ENCODE data around the gene ANKRD53.
"Not testable (repeated sequence)": the region's sequence is repeated elsewhere in the genome, so short reads cannot be mapped to it uniquely, and the experiment has no call there.

Gene ANKRD53

GRCh38 chr2:70992945-70993853 is 14.8 kb downstream of the ANKRD53 start:
- no peak for TF ChIP-seq JUND (IDR thresholded peaks at IDR 0.05; ENCODE audit: low read depth)
- DNase-seq (ENCODE audit: low read depth in 1 of 2, low spot score in 1 of 2): no peak
- in situ Hi-C loops (cut with HindIII; ENCODE audit: low pct_unique_long_range_greater_than_20kb, low sequenced_read_pairs): no loop called here

- no peak for TF ChIP-seq JUND (IDR thresholded peaks at IDR 0.05; ENCODE audit: low read depth)
- peak in 1 of 2 experiments; percentile 9 for DNase-seq (ENCODE audit: low read depth in 1 of 2, low spot score in 1 of 2)
- in situ Hi-C loops (cut with HindIII; ENCODE audit: low pct_unique_long_range_greater_than_20kb, low sequenced_read_pairs): no loop called here
Measured at GRCh38 chr2:70994009-70994698, 15.7 kb downstream of the ANKRD53 start.

GRCh38 chr2:70994699-70995425 is 16.4 kb downstream of the ANKRD53 start, which contains the start of gene TEX261:
Gene TEX261, minus strand, starts transcription at chr2:70994873. Its CDS starts 116 bp downstream, at chr2:70994757.
- in situ Hi-C loops (cut with HindIII; ENCODE audit: low pct_unique_long_range_greater_than_20kb, low sequenced_read_pairs): no loop called here
- peak; percentile 73 to 87 for DNase-seq (ENCODE audit: low read depth in 1 of 2, low spot score in 1 of 2)
- no peak for TF ChIP-seq JUND (IDR thresholded peaks at IDR 0.05; ENCODE audit: low read depth)

- in situ Hi-C loops (cut with HindIII; ENCODE audit: low pct_unique_long_range_greater_than_20kb, low sequenced_read_pairs): no loop called here
- peak; percentile 48 to 71 for DNase-seq (ENCODE audit: low read depth in 1 of 2, low spot score in 1 of 2)
- no peak for TF ChIP-seq JUND (IDR thresholded peaks at IDR 0.05; ENCODE audit: low read depth)
Measured at GRCh38 chr2:70995426-70995729, 16.9 kb downstream of the ANKRD53 start.

GRCh38 chr2:70998885-70999284 is 20.5 kb downstream of the ANKRD53 start:
- in situ Hi-C loops (cut with HindIII; ENCODE audit: low pct_unique_long_range_greater_than_20kb, low sequenced_read_pairs); DNase-seq (ENCODE audit: low read depth in 1 of 2, low spot score in 1 of 2): not testable (repeated sequence)

- TF ChIP-seq JUND (IDR thresholded peaks at IDR 0.05; ENCODE audit: low read depth): no peak
- no peak for DNase-seq (ENCODE audit: low read depth in 1 of 2, low spot score in 1 of 2)
- in situ Hi-C loops (cut with HindIII; ENCODE audit: low pct_unique_long_range_greater_than_20kb, low sequenced_read_pairs): no loop called here
Measured at GRCh38 chr2:70999362-70999761, 20.9 kb downstream of the ANKRD53 start.

- DNase-seq (ENCODE audit: low read depth in 1 of 2, low spot score in 1 of 2); in situ Hi-C loops (cut with HindIII; ENCODE audit: low pct_unique_long_range_greater_than_20kb, low sequenced_read_pairs): not testable (repeated sequence)
Measured at GRCh38 chr2:70999931-71000330, 21.5 kb downstream of the ANKRD53 start.

- in situ Hi-C loops (cut with HindIII; ENCODE audit: low pct_unique_long_range_greater_than_20kb, low sequenced_read_pairs): no loop called here
- DNase-seq (ENCODE audit: low read depth in 1 of 2, low spot score in 1 of 2): peak in 1 of 2 experiments; percentile 70
- no peak for TF ChIP-seq JUND (IDR thresholded peaks at IDR 0.05; ENCODE audit: low read depth)
Measured at GRCh38 chr2:71000780-71001591, 22.6 kb downstream of the ANKRD53 start.

- TF ChIP-seq JUND (IDR thresholded peaks at IDR 0.05; ENCODE audit: low read depth): no peak
- no peak for DNase-seq (ENCODE audit: low read depth in 1 of 2, low spot score in 1 of 2)
- in situ Hi-C loops (cut with HindIII; ENCODE audit: low pct_unique_long_range_greater_than_20kb, low sequenced_read_pairs): no loop called here
Measured at GRCh38 chr2:71001592-71001927, 23.1 kb downstream of the ANKRD53 start.

GRCh38 chr2:71001981-71002570 is 23.6 kb downstream of the ANKRD53 start:
- no peak for TF ChIP-seq JUND (IDR thresholded peaks at IDR 0.05; ENCODE audit: low read depth)
- no peak for DNase-seq (ENCODE audit: low read depth in 1 of 2, low spot score in 1 of 2)
- in situ Hi-C loops (cut with HindIII; ENCODE audit: low pct_unique_long_range_greater_than_20kb, low sequenced_read_pairs): no loop called here

GRCh38 chr2:71003396-71003795 is 25.0 kb downstream of the ANKRD53 start:
- in situ Hi-C loops (cut with HindIII; ENCODE audit: low pct_unique_long_range_greater_than_20kb, low sequenced_read_pairs): no loop called here
- no peak for TF ChIP-seq JUND (IDR thresholded peaks at IDR 0.05; ENCODE audit: low read depth)
- DNase-seq (ENCODE audit: low read depth in 1 of 2, low spot score in 1 of 2): no peak

All from T47D (cell line).